Daoy (cell line): ENCODE measurements around the gene TXLNG. TPM values are rescaled to one million over a fixed set of nuclear protein-coding genes. Genes with fewer than 3 reads are reported as not detected.

Experiments
- DNase-seq: peaks from one replicate; pipeline ENCODE4 v3.0.0-alpha.2; 2015; ENCODE audit warnings: low read depth
- total RNA-seq: library from RNA; depleted of rRNA; stranded (reverse); fragments of >200 nt; shearing (Covaris generic); gene quantifications from 2 replicates; pipeline ENCODE4 v1.2.3, GENCODE V29; 2014; rRNA removed

The TXLNG gene
- total RNA-seq, 1 experiment from 2014 or later: 8.5 TPM

DNA sequence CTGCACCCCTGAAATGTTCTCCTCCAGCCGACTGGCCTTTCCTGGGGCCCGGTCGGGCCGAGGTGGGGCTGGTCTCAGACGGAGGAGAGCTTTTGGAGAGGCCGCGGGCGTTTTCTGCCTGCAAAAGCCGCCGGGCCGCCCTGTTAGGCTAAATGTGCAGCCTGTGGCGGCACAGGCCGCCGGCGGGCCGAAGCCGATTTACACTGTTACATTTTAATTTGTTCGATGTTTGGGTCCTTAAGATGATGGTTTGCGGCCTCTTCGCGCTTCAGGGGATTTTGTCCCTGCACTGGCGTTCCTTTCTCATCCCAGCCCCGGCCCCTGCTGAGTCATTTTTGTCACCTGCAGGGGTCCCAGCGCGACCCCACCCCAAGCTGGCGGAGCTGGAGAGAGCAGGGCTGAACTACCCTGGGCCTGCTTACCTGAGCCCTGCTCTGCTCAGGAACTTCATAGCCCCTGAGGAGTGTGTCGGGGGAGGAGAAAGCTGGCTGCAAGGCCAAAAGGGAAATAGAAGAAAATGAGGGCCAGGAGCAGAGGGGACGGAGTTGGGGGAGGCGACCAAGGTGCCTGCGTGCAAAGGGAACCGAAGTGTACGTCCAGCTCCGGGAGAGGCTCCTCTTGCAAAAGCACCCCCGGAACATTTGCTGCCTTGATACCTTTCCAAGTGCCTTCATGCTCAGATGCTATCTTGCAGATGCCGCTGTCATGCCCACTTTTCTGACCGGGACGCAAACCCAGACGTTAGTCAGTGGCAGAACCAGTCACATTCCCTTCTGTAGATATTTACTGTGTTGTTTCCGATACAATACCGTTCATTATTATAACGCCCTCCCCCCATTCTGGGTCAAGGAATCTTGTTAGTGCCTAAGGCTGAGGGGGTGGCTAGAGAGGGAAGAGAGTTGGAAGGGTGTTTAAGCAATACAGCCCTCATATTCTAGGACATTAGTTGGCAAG lies 84.9 kb downstream of the TXLNG start:
- DNase-seq: peak; percentile 5

DNA sequence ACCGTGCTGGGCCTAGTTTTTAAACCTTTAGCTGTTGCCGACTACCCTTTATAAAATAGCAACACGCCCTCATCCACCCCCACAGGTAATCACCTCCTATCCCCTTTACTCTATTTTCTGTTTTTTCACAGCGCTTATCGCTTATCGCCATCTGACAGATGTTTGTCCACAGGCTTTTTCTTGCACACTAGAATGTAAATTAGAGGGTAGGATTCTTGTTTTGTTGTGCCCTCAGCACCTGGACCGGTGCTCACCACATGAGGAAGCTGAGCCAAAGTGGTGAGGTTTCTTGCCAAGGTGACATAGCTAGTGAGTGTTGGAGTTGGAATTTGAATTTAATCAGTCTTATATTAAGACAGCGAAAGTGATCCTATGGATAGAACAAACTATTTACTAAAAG lies 86.8 kb downstream of the TXLNG start:
- DNase-seq: no peak

GRCh38 chrX:16874458-16875095 lies 88.3 kb downstream of the TXLNG start:
- DNase-seq: no peak

DNA sequence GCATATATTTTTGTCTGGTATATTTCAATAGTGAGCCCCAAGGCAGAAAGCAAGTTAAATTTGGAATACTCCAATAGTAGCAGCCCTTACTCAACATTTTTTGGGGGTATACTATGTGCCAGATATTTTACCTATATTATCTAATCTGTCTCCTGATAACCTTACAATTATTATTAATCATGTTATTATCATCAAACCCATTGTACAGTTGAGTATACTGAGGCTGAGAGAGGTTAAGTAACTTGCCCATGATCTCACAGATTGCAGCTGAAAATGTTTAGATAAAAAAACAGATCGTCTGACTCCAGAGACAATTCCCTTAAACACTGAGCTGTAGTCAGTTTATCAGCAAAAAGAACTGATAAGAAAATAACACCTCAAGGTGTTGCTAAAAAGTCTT lies 90.4 kb downstream of the TXLNG start:
- DNase-seq: no peak

- DNase-seq: peak; percentile 20
Measured at GRCh38 chrX:16882169-16882568, 95.9 kb downstream of the TXLNG start.

- DNase-seq: peak; percentile 66
Measured at GRCh38 chrX:16882702-16883486, 96.6 kb downstream of the TXLNG start.

DNA sequence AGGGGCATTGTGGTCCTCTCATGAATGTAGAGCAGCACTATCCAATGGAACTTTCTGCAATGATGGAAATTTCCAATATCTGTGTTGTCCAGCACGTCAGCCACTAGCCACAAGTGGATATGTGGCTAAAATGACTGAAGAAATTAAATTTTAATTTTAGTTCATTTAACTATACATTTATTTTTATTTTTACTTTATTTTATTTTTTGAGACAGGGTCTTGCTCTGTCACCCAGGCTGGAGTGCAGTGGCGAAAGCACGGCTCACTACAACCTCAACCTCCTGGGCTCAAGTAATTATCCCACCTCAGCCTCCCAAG lies 97.2 kb downstream of the TXLNG start:
- no peak for DNase-seq

DNA sequence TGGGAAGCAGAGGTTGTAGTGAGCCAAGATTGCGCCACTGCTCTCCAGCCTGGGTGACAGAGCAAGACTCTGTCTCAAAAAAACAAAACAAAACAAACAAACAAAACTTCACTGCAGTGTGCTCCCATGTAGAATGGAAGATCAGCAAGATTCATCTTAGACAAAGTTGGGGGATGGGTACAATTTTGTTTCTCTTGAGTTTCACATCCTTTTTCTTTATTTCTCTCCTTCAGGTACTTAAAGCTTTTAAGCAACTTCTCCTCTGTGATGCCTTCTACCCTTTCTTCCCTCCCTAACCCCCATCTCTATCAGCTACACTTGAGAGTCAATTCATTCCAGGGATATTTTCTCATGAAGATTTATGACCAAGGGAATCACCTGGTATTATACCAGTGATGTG lies 99.4 kb downstream of the TXLNG start:
- DNase-seq: no peak

GRCh38 chrX:16892504-16893362 lies 106.5 kb downstream of the TXLNG start:
- peak; percentile 64 for DNase-seq

Other genes starting within 250 kb of the TXLNG start
- not detected in 2 replicates for gene S100G, start 136.3 kb upstream of the TXLNG start, total RNA-seq
- gene CTPS2, start 73.8 kb upstream of the TXLNG start, total RNA-seq: 9.0 and 11.9 TPM in 2 replicates
- 17.3 and 25.2 TPM in 2 replicates for gene SYAP1, start 66.9 kb upstream of the TXLNG start, total RNA-seq
- gene RBBP7, start 83.9 kb downstream of the TXLNG start, total RNA-seq: 100 and 103 TPM in 2 replicates
- gene REPS2, start 160.2 kb downstream of the TXLNG start, total RNA-seq: 0.97 and 5.6 TPM in 2 replicates